ENCODE results near the gene RHOT2. TPM values are rescaled to one million over a fixed set of nuclear protein-coding genes. Genes with fewer than 3 reads are reported as not detected.

The RHOT2 gene
- total RNA-seq, 1 experiment from 2014 or later: 210 TPM

GRCh38 chr16:660132-660458 is 7.8 kb upstream of the RHOT2 start:
- Histone ChIP-seq H2BK20ac (ENCODE audit: low read depth, low read length, poor library complexity, severe bottlenecking) (no peak overlapping the region), H4K8ac (replicated peaks; ENCODE audit: insufficient read length, low read depth, low read length) (no peak overlapping the region), H4K20me1 (ENCODE audit: control insufficient read depth, insufficient read depth, insufficient read length) (no peaks in the 10 kb centered on the region), H3K27me3 (ENCODE audit: insufficient read depth, low read length) (no peaks in the 10 kb centered on the region), H3K4me1 (ENCODE audit: insufficient read depth, low read length) (no peaks in the 10 kb centered on the region; the same call in 1 of the 2 replicates), H3K9me3 (ENCODE audit: control insufficient read depth, low read depth, low read length) (no peaks in the 10 kb centered on the region), H3K4me2 (ENCODE audit: insufficient read depth, insufficient read length, low read length) (no peak overlapping the region), H2BK12ac (ENCODE audit: insufficient read length, low read depth, low read length) (no peak overlapping the region), H3K23ac (ENCODE audit: insufficient read length, low read depth, low read length) (no peak overlapping the region), H2BK15ac (ENCODE audit: low read depth, low read length) (no peak overlapping the region), H2BK120ac (ENCODE audit: low read depth, low read length, poor library complexity, severe bottlenecking) (no peak overlapping the region), H3K79me1 (ENCODE audit: insufficient read depth, low read depth, low read length, poor library complexity, severe bottlenecking) (no peaks in the 10 kb centered on the region), H3K18ac (ENCODE audit: insufficient read length, low read depth, low read length) (no peak overlapping the region), H2AK5ac (ENCODE audit: insufficient read length, low read length) (no peak overlapping the region), H3K79me2 (ENCODE audit: insufficient read depth, low read length) (no peaks in the 10 kb centered on the region), H2BK5ac (ENCODE audit: insufficient read length, low read length) (no peak overlapping the region), H3T11ph (ENCODE audit: low read length) (no peak overlapping the region), H2AFZ (ENCODE audit: low read length) (no peak overlapping the region), H4K5ac (ENCODE audit: insufficient read length, low read depth, low read length) (no peak overlapping the region), H3K23me2 (ENCODE audit: insufficient read length, low read depth, low read length, poor library complexity, severe bottlenecking) (no peaks in the 10 kb centered on the region), H3K4ac (ENCODE audit: low read depth, low read length) (no peak overlapping the region), H4K91ac (ENCODE audit: insufficient read length, low read depth, low read length) (no peak overlapping the region), H3K14ac (ENCODE audit: insufficient read depth, low read length) (no peak overlapping the region), H3K9ac (ENCODE audit: extremely low read depth, insufficient read length, low read length) (no peak overlapping the region), H3K27ac (ENCODE audit: insufficient read length, low read depth, low read length) (no peak overlapping the region), H3K56ac (ENCODE audit: insufficient read length, low read depth, low read length) (no peak overlapping the region)
- H3K9me3 Mint-ChIP-seq: no peaks in the 10 kb centered on the region
- DNase-seq: no peak
- peaks cover 0 to 5% of the 10 kb centered on the region in 2 experiments; a peak in 2 of 4 replicates for H3K4me1 Mint-ChIP-seq
- H3K27ac Mint-ChIP-seq: no peak overlapping the region
- no peak overlapping the region for H3K4me3 Mint-ChIP-seq
- WGBS (ENCODE audit: extremely low coverage, insufficient read length, low lambda C conversion rate): no CpG with 5 or more reads among the region's 6 CpGs
- no peaks in the 10 kb centered on the region for H3K27me3 Mint-ChIP-seq (ENCODE audit: low read depth)
- H3K36me3 Mint-ChIP-seq (ENCODE audit: insufficient read depth in 1 of 3, low read depth in 3 of 3): peaks cover 2 to 13% (median 8%) of the 10 kb centered on the region in 3 experiments; a peak in 5 of 7 replicates
- TF ChIP-seq, protein P1, sequence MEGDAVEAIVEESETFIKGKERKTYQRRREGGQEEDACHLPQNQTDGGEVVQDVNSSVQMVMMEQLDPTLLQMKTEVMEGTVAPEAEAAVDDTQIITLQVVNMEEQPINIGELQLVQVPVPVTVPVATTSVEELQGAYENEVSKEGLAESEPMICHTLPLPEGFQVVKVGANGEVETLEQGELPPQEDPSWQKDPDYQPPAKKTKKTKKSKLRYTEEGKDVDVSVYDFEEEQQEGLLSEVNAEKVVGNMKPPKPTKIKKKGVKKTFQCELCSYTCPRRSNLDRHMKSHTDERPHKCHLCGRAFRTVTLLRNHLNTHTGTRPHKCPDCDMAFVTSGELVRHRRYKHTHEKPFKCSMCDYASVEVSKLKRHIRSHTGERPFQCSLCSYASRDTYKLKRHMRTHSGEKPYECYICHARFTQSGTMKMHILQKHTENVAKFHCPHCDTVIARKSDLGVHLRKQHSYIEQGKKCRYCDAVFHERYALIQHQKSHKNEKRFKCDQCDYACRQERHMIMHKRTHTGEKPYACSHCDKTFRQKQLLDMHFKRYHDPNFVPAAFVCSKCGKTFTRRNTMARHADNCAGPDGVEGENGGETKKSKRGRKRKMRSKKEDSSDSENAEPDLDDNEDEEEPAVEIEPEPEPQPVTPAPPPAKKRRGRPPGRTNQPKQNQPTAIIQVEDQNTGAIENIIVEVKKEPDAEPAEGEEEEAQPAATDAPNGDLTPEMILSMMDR (conservative IDR thresholded peaks at IDR 0.05): no peak

Measured in H9 (cell line).